Gastrocnemius medialis (tissue), 4 donors: ENCODE data around the gene FBRSL1.

ENCODE experiments used
- CTCF ChIP-seq, 5 experiments: fragments of 450-650 bp in 3 of 5; fragments of 200-600 bp in 2 of 5; sonication (generic) in 2 of 5; IDR thresholded peaks in 4 of 5; conservative IDR thresholded peaks in 1 of 5; 1 replicate in 4 of 5; 2 replicates in 1 of 5; pipeline ENCODE4 v1.5.1; 2016 to 2019; ENCODE audit warnings: antibody characterized with exemption in 5 of 5, mild to moderate bottlenecking in 3 of 5, moderate library complexity in 3 of 5
- POLR2A ChIP-seq, 2 donors: fragments of 450-650 bp; IDR thresholded peaks; one replicate each; pipeline ENCODE4 v1.6.1; 2017; ENCODE audit warnings: antibody characterized with exemption in 2 of 2, mild to moderate bottlenecking in 2 of 2, moderate library complexity in 2 of 2

GRCh38 chr12:132466241-132467201 is 23.4 kb upstream of the FBRSL1 start:
- TF ChIP-seq POLR2A (IDR thresholded peaks at IDR 0.05) = no peak
- no peak for TF ChIP-seq CTCF (IDR thresholded peaks at IDR 0.05 in 4 of 5, conservative IDR thresholded peaks at IDR 0.05 in 1 of 5)
